GM18499 (cell line): ENCODE measurements around the gene XPO4.
A peak's percentile ranks its signal among the peaks of the same experiment; 100 is the strongest.
"Not testable (repeated sequence)": the region's sequence is repeated elsewhere in the genome, so short reads cannot be mapped to it uniquely, and the experiment has no call there.

Source experiments
- ATAC-seq: cut with Tn5 transposase; IDR thresholded peaks from one replicate; pipeline ENCODE4 v1.9.1; 2021; ENCODE audit warnings: moderate number of reproducible peaks; ENCODE audit not compliant: insufficient read depth, unreplicated experiment

Gene XPO4

GRCh38 chr13:20796791-20797508 lies 105.6 kb downstream of the XPO4 start:
- ATAC-seq, result no peak

- no peak for ATAC-seq
Measured at GRCh38 chr13:20789665-20790064, 112.9 kb downstream of the XPO4 start.

DNA sequence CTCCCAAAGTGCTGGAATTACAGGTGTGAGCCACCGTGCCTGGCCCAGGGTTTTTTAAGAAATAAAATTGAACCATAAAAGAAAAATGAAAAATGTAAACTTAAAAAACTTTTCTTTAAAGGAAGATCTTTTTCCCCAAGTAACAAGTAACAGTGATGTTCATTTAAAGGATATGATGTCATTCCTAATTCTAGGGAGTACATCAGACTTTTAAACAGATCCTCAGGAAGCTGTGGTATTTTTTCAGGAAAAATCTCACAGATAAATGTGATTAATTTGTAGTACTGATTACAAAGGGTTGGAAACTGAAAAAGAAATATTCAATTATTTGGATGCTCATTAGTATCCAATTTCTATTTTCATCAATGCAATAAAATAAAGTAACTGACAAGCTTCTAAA lies 114.2 kb downstream of the XPO4 start:
- no peak for ATAC-seq

GRCh38 chr13:20787180-20787579 lies 115.4 kb downstream of the XPO4 start:
- no peak for ATAC-seq

DNA sequence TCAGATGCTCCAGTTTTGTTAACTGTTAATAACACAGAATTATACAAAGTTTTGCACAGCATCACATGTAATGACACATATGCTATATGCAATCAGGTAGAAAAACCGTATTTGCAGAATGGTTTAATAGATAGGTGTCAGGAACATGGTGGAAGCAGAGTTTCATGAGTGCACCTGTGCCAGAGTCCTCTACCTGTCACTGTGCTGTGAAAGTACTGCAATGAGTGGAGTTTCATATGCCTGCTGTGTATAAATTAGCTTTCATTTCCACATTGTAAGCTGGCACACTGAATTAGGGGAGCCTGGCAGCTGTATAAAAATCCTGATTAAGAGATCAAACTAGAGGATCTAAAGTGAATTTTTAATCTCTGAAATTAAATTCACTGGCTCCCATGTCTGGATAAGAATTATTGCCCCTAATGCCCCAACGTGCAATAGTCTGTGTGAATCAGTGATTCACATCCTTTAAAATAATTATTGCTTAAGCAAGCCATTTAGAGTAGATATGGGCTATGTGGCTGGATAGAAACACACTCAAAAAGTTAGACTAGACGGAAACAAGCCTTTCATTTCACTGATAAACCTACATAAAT lies 120.3 kb downstream of the XPO4 start:
- ATAC-seq, result no peak

GRCh38 chr13:20780317-20780716 lies 122.2 kb downstream of the XPO4 start:
- no peak for ATAC-seq

- ATAC-seq, result no peak
Measured at GRCh38 chr13:20779405-20779804, 123.1 kb downstream of the XPO4 start.

DNA sequence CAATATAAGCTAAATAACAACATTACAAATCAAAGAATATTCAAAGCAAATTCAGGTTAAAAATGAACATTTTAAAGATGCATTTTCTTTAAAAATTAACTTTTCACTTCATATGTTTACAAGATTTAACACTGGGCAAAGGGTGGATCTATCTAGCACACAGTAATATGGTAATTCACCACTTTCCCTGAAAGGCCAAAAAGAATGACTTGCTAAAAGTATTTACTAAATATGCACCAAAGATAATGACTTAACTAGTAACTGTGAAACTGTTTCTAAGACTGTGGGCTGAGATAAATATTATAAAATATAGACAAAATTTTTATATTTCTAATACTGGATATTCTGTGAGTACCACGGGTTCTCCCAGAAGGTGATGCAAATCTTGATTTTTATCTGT lies 124.2 kb downstream of the XPO4 start:
- no peak for ATAC-seq

DNA sequence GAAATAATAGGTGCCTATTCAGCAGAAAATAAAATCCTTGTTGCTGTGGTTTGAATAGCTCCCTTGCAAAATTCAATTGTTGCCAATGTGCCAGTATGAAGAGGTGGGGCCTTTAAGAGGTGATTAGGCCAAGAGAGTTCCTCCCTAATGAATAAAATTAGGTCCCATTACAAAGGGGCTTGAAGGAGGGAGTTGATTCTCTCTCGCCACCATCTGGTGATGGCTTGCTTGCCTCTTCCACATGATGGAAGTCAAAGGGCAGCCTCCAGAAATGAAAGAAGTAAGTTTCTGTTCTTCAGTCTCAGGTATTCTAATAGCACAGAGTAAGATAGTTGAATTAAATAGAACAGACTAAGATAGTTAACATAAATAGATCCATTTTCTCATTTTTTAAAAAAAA lies 125.8 kb downstream of the XPO4 start:
- no peak for ATAC-seq

GRCh38 chr13:20775961-20776360 lies 126.6 kb downstream of the XPO4 start:
- no peak for ATAC-seq

DNA sequence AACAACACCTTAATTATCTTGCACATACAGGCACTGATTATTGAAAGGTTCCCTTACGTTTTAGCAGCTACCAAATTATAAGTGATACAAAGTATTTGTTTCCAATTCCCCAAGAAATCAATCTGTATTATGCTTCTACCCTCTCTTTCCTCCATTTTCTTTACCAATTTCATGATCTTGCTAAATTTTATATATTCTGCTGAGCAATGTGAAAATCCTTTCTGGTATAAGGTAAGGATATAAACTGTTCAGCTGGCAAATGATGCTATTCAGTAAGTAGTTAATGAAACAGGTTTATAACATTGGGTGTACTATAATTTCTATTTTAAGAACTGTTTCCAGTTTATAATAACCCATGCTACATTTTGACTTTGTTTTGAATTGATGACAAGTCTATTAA lies 127.8 kb downstream of the XPO4 start:
- no peak for ATAC-seq

GRCh38 chr13:20773194-20774080 lies 129.1 kb downstream of the XPO4 start, which contains the start of gene EEF1AKMT1:
TSS of gene EEF1AKMT1 (minus strand) at chr13:20773961. CDS start at chr13:20757598, 16,363 bp downstream.
- peak; percentile 64 for ATAC-seq

DNA sequence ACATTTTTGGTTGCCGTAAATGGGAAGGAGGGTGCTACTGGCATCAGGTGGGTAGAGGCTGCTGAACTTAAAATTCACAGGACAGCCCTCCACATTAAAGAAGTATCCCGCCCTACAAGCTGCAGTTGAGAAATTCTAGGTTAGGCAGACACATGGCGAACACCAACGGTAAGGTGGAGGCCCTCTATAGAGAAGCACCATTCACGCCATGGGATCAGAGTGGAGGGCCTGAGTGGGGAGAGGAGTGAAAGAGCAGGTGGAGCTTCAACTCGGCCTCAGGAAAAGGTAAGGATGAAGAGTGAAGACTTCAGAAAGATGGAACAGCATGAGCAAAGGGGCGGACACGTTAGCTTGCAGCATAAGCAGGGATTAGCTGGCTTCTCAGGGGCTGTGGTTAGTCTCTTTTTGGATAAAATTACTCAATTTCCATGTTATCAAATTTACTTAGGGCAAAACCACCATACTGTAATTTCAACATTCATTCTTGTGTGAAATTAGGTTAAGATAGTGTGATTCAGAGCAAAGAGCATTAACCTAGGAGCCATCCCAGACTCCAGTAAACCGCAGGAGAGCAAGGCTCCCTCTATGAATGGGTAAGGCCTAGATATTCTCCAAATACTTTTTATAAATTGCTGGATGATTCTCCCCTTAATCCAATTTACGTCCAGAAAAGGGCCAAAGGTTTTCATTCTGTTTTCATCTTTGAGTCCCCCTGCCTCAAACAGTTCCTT lies 130.0 kb downstream of the XPO4 start:
- no peak for ATAC-seq

DNA sequence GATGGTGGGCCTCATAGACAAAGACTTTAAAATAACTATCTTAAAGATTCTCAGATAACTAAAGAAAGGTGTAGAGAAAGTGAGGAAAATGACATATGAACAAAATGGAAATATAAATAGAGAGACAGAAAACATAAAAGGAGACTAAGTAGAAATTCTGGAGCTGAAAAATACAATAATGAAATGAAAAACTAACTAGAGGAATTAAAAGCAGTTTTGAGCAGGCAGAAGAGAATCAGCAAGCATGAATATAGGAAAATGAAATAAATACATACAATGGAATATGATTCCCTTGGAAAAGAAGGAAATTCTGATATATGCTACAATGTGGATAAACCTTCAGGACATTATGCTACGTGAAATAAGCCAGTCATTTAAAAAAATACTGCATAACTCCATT lies 132.7 kb downstream of the XPO4 start:
- no peak for ATAC-seq

DNA sequence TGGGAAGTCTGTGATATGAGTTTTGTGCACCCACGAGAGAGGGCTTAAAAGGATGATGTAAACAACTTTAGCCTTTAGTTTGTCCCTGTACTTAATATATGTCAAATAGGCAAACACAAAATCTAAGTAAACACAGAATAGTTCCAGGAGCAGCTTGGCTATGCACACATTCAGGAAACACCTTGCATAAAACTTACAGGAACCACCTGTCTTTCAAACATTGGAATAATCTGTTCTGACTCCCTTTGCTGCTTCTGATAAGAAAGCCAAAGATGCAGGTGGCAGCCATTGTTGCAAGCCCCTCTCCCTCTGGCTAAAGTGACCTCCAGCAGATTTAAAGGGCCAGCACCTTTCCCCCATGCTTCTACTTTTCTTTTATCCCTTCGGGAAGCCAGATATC lies 133.5 kb downstream of the XPO4 start:
- no peak for ATAC-seq

GRCh38 chr13:20767309-20767943 lies 135.1 kb downstream of the XPO4 start:
- no peak for ATAC-seq

- ATAC-seq, result no peak
Measured at GRCh38 chr13:20760872-20761271, 141.7 kb downstream of the XPO4 start.

DNA sequence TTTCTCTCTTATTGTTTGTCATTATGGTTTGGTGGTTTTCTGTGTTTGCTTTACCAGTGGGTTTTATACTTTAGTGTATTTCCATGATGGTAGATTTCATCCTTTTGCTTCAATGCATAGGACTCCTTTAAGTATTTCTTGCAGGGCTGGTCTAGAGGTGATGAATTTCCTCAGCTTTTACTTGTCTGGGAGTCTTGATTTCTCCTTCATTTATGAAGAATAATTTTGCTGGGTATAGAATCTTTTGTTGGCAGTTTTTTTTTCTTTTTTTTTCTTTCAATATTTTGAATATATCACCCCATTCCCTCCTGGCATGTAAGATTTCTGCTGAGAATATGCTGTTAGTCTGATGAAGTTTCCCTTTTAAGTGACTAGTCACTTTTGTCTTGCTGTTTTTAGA lies 148.5 kb downstream of the XPO4 start:
- ATAC-seq, result no peak

DNA sequence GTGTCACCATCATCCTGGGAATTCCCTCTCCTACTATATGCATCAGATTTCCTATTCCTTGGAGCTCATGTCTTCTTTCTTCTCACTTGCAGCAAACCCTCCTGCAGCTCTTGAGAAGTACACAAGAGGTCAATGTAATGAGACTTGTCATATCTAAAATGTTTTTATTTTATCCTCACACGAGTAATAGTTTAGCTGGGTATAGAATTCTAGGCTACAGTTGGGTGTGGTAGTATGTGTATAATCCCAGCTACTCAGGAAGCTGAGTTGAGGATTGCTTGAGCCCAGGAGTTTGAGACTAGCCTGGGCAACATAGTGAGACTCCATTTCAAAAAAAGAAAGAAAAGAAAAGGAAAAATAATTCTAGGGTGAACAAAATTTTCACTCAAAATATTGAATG lies 153.2 kb downstream of the XPO4 start:
- ATAC-seq, result no peak

- not testable (repeated sequence) for ATAC-seq
Measured at GRCh38 chr13:20743830-20744404, 158.6 kb downstream of the XPO4 start.
